Naive B cell (primary cell): ENCODE results near the gene ADAM15. TPM values are rescaled to one million over a fixed set of nuclear protein-coding genes. Genes with fewer than 3 reads are reported as not detected.

ENCODE experiments used
- ATAC-seq, 2 donors: fragments of 150-1000 bp; cut with Tn5 transposase; 2 replicates each; pipeline ENCODE4 v1.10.0; 2021; ENCODE audit warnings: low read depth in 2 of 2, mild to moderate bottlenecking in 2 of 2, moderate library complexity in 2 of 2
- DNase-seq: peaks from one replicate; pipeline ENCODE4 v3.0.0; 2022
- H3K27ac Mint-ChIP-seq, 6 donors: one replicate each; pipeline ENCODE4 v1.8.0; 2020 to 2022; ENCODE audit warnings: mild to moderate bottlenecking in 6 of 6, mixed read lengths in 6 of 6, moderate library complexity in 5 of 6, inconsistent platforms in 2 of 6
- H3K27me3 Mint-ChIP-seq, 3 donors: one replicate each; pipeline ENCODE4 v1.8.0; 2021 to 2022; ENCODE audit warnings: mixed read lengths in 3 of 3, mild to moderate bottlenecking in 1 of 3
- H3K36me3 Mint-ChIP-seq, 2 donors: one replicate each; pipeline ENCODE4 v1.8.0; 2020 to 2022; ENCODE audit warnings: mixed read lengths in 2 of 2, inconsistent platforms in 1 of 2, mild to moderate bottlenecking in 1 of 2
- H3K4me1 Mint-ChIP-seq, 3 donors: one replicate each; pipeline ENCODE4 v1.8.0; 2020 to 2022; ENCODE audit warnings: mixed read lengths in 3 of 3, inconsistent platforms in 1 of 3, mild to moderate bottlenecking in 1 of 3, moderate library complexity in 1 of 3
- H3K4me3 Mint-ChIP-seq, 8 donors: one replicate each; pipeline ENCODE4 v1.8.0; 2020 to 2022; ENCODE audit warnings: mild to moderate bottlenecking in 8 of 8, mixed read lengths in 8 of 8, moderate library complexity in 8 of 8, inconsistent platforms in 2 of 8
- H3K9me3 Mint-ChIP-seq, 7 donors: one replicate each; pipeline ENCODE4 v1.8.0; 2020 to 2022; ENCODE audit warnings: mixed read lengths in 7 of 7, mild to moderate bottlenecking in 5 of 7, inconsistent platforms in 2 of 7, moderate library complexity in 1 of 7
- polyA plus RNA-seq, 6 donors: library from polyadenylated mRNA; unstranded; fragments of 300-500 nt; fragmentation: Illumina TruSeq; gene quantifications; one replicate each; pipeline ENCODE4 v1.2.3, GENCODE V29; 2021; ENCODE audit warnings: low read depth in 6 of 6

The ADAM15 gene
- polyA plus RNA-seq, 6 donors from 2014 or later, result 2.8 to 8.8 (median 7.0) TPM

- ATAC-seq (no peak), DNase-seq (no peak)
- Mint-ChIP-seq H3K4me3 (no peak overlapping the region), H3K27ac (no peak overlapping the region), H3K9me3 (no peaks in the 10 kb centered on the region), H3K4me1 (no peaks in the 10 kb centered on the region), H3K36me3 (no peaks in the 10 kb centered on the region), H3K27me3 (peaks cover 0 to 4% (median 0%) of the 10 kb centered on the region in 3 donors)
Measured at GRCh38 chr1:155029513-155030242, 21.4 kb upstream of the ADAM15 start.

GRCh38 chr1:155030243-155030795, 20.8 kb upstream of the ADAM15 start:
- no peak overlapping the region for H3K4me3 Mint-ChIP-seq
- DNase-seq, result no peak
- H3K36me3 Mint-ChIP-seq, result no peaks in the 10 kb centered on the region
- no peaks in the 10 kb centered on the region for H3K4me1 Mint-ChIP-seq
- H3K27me3 Mint-ChIP-seq, result peaks cover 0 to 10% (median 0%) of the 10 kb centered on the region in 3 donors
- H3K9me3 Mint-ChIP-seq, result no peaks in the 10 kb centered on the region
- no peak overlapping the region for H3K27ac Mint-ChIP-seq
- no peak for ATAC-seq

GRCh38 chr1:155030899-155031298, 20.2 kb upstream of the ADAM15 start:
- Mint-ChIP-seq H3K4me1 (no peaks in the 10 kb centered on the region), H3K36me3 (no peaks in the 10 kb centered on the region), H3K27ac (no peak overlapping the region), H3K9me3 (no peaks in the 10 kb centered on the region), H3K27me3 (peaks cover 0 to 10% (median 0%) of the 10 kb centered on the region in 3 donors), H3K4me3 (no peak overlapping the region)
- DNase-seq (no peak), ATAC-seq (no peak)

- Mint-ChIP-seq H3K4me1 (no peaks in the 10 kb centered on the region), H3K9me3 (no peaks in the 10 kb centered on the region), H3K27me3 (peaks cover 0 to 12% (median under 1%) of the 10 kb centered on the region in 3 donors), H3K27ac (peak overlapping the region in 1 of 6 donors; percentile 60), H3K4me3 (no peak overlapping the region), H3K36me3 (no peaks in the 10 kb centered on the region)
- DNase-seq, result no peak
- ATAC-seq, result no peak
Measured at GRCh38 chr1:155032886-155033285, 18.2 kb upstream of the ADAM15 start.

GRCh38 chr1:155033524-155033923, 17.6 kb upstream of the ADAM15 start, which contains the start of the genes DCST1 and DCST2:
Gene DCST1 (plus strand): TSS chr1:155033824. CDS start chr1:155034037, 213 bp downstream.
Gene DCST2 (minus strand): TSS chr1:155033781. CDS start chr1:155033701, 80 bp downstream.
- peaks cover 2 to 18% (median 7%) of the 10 kb centered on the region in 3 donors for H3K27me3 Mint-ChIP-seq
- peak within 1 kb of the TSS in 1 of 6 donors; percentile 60 for H3K27ac Mint-ChIP-seq
- H3K4me3 Mint-ChIP-seq, result peak within 1 kb of the TSS in 1 of 8 donors; percentile 34

GRCh38 chr1:155034318-155035208, 16.6 kb upstream of the ADAM15 start:
- ATAC-seq, result no peak
- H3K27ac Mint-ChIP-seq, result peak overlapping the region in 1 of 6 donors; percentile 50
- H3K4me3 Mint-ChIP-seq, result no peak overlapping the region
- no peaks in the 10 kb centered on the region for H3K4me1 Mint-ChIP-seq
- H3K9me3 Mint-ChIP-seq, result no peaks in the 10 kb centered on the region
- no peaks in the 10 kb centered on the region for H3K36me3 Mint-ChIP-seq
- peaks cover 9 to 28% (median 13%) of the 10 kb centered on the region in 3 donors for H3K27me3 Mint-ChIP-seq
- DNase-seq, result no peak

More at GRCh38 chr1:155033524-155033923, 17.6 kb upstream of the ADAM15 start, which contains the start of the genes DCST1 and DCST2:
- no peaks in the 10 kb centered on the region for H3K9me3 Mint-ChIP-seq
- no peak for ATAC-seq
- DNase-seq, result no peak
- no peaks in the 10 kb centered on the region for H3K36me3 Mint-ChIP-seq
- H3K4me1 Mint-ChIP-seq, result no peaks in the 10 kb centered on the region

GRCh38 chr1:155035936-155036335, 15.2 kb upstream of the ADAM15 start:
- no peak for ATAC-seq
- H3K27ac Mint-ChIP-seq, result no peak overlapping the region
- no peaks in the 10 kb centered on the region for H3K36me3 Mint-ChIP-seq
- no peak for DNase-seq
- no peaks in the 10 kb centered on the region for H3K9me3 Mint-ChIP-seq
- H3K4me1 Mint-ChIP-seq, result no peaks in the 10 kb centered on the region
- H3K4me3 Mint-ChIP-seq, result no peak overlapping the region
- H3K27me3 Mint-ChIP-seq, result peaks cover 9 to 28% (median 14%) of the 10 kb centered on the region in 3 donors

- DNase-seq, result no peak
- Mint-ChIP-seq H3K4me3 (peak overlapping the region in 1 of 8 donors; percentile 52), H3K27ac (peak overlapping the region in 1 of 6 donors; percentile 62), H3K4me1 (no peaks in the 10 kb centered on the region), H3K27me3 (peaks cover 9 to 28% (median 14%) of the 10 kb centered on the region in 3 donors), H3K9me3 (no peaks in the 10 kb centered on the region), H3K36me3 (no peaks in the 10 kb centered on the region)
- ATAC-seq, result no peak
Measured at GRCh38 chr1:155037043-155037442, 14.1 kb upstream of the ADAM15 start.

GRCh38 chr1:155037851-155038441, 13.2 kb upstream of the ADAM15 start:
- H3K9me3 Mint-ChIP-seq, result no peaks in the 10 kb centered on the region
- ATAC-seq (no peak), DNase-seq (no peak)
- H3K4me3 Mint-ChIP-seq, result no peak overlapping the region
- H3K27ac Mint-ChIP-seq, result peak overlapping the region in 1 of 6 donors; percentile 65
- H3K36me3 Mint-ChIP-seq, result no peaks in the 10 kb centered on the region
- H3K27me3 Mint-ChIP-seq, result peaks cover 9 to 28% (median 19%) of the 10 kb centered on the region in 3 donors
- no peaks in the 10 kb centered on the region for H3K4me1 Mint-ChIP-seq

- no peaks in the 10 kb centered on the region for H3K36me3 Mint-ChIP-seq
- H3K9me3 Mint-ChIP-seq, result no peaks in the 10 kb centered on the region
- H3K27me3 Mint-ChIP-seq, result peaks cover 9 to 28% (median 19%) of the 10 kb centered on the region in 3 donors
- no peak for DNase-seq
- no peak for ATAC-seq
- peak overlapping the region in 1 of 6 donors; percentile 62 for H3K27ac Mint-ChIP-seq
- no peaks in the 10 kb centered on the region for H3K4me1 Mint-ChIP-seq
- H3K4me3 Mint-ChIP-seq, result no peak overlapping the region
Measured at GRCh38 chr1:155038602-155039307, 12.4 kb upstream of the ADAM15 start.

- Mint-ChIP-seq H3K4me3 (no peak overlapping the region), H3K36me3 (no peaks in the 10 kb centered on the region), H3K27me3 (peaks cover 9 to 28% (median 19%) of the 10 kb centered on the region in 3 donors), H3K4me1 (peaks cover 0 to under 1% (median 0%) of the 10 kb centered on the region in 3 donors), H3K27ac (no peak overlapping the region), H3K9me3 (no peaks in the 10 kb centered on the region)
- ATAC-seq (no peak), DNase-seq (no peak)
Measured at GRCh38 chr1:155039308-155039669, 11.8 kb upstream of the ADAM15 start.

GRCh38 chr1:155040358-155041093, 10.6 kb upstream of the ADAM15 start:
- no peak overlapping the region for H3K4me3 Mint-ChIP-seq
- H3K4me1 Mint-ChIP-seq, result peaks cover 8 to 10% (median 10%) of the 10 kb centered on the region in 3 donors
- no peak overlapping the region for H3K27ac Mint-ChIP-seq
- ATAC-seq (no peak), DNase-seq (no peak)
- peaks cover 9 to 19% (median 18%) of the 10 kb centered on the region in 3 donors for H3K27me3 Mint-ChIP-seq
- H3K9me3 Mint-ChIP-seq, result no peaks in the 10 kb centered on the region
- H3K36me3 Mint-ChIP-seq, result no peaks in the 10 kb centered on the region
